ENCODE measurements around the gene CHMP4A.

- TF ChIP-seq EZH2 (IDR thresholded peaks at IDR 0.05; ENCODE audit: borderline replicate concordance, insufficient read depth, low read depth, low read length, poor library complexity, severe bottlenecking) (no peak), CTCF (IDR thresholded peaks at IDR 0.05) (no peak)
These were observed 34.7 kb downstream of the CHMP4A start for GRCh38 chr14:24178399-24179178.

Data from B cell (primary cell).